ENCODE results near the gene LDB2. TPM values are rescaled to one million over a fixed set of nuclear protein-coding genes. Genes with fewer than 3 reads are reported as not detected.

The LDB2 gene
- total RNA-seq, 1 donor from 2014 or later, result 4.9 TPM

GRCh38 chr4:16574981-16575380 lies 323.5 kb downstream of the LDB2 start:
- peaks cover 2% of the 10 kb centered on the region for H3K4me1 Mint-ChIP-seq (ENCODE audit: low read depth, unreplicated experiment)
- H3K9ac ChIP-seq (ENCODE audit: low read length), result no peak overlapping the region
- H3K9me3 Mint-ChIP-seq (ENCODE audit: unreplicated experiment), result no peaks in the 10 kb centered on the region
- DNase-seq (ENCODE audit: low read depth), result no peak
- no peak overlapping the region for H3K27ac ChIP-seq (ENCODE audit: low read depth, low read length)
- H3K79me2 ChIP-seq (ENCODE audit: insufficient read depth, low read length), result no peaks in the 10 kb centered on the region
- TF ChIP-seq EZH2 (IDR thresholded peaks at IDR 0.05; ENCODE audit: insufficient read depth, low read length), result no peak
- TF ChIP-seq, protein P1, sequence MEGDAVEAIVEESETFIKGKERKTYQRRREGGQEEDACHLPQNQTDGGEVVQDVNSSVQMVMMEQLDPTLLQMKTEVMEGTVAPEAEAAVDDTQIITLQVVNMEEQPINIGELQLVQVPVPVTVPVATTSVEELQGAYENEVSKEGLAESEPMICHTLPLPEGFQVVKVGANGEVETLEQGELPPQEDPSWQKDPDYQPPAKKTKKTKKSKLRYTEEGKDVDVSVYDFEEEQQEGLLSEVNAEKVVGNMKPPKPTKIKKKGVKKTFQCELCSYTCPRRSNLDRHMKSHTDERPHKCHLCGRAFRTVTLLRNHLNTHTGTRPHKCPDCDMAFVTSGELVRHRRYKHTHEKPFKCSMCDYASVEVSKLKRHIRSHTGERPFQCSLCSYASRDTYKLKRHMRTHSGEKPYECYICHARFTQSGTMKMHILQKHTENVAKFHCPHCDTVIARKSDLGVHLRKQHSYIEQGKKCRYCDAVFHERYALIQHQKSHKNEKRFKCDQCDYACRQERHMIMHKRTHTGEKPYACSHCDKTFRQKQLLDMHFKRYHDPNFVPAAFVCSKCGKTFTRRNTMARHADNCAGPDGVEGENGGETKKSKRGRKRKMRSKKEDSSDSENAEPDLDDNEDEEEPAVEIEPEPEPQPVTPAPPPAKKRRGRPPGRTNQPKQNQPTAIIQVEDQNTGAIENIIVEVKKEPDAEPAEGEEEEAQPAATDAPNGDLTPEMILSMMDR (IDR thresholded peaks at IDR 0.05; ENCODE audit: insufficient read depth, low read depth, low read length), result no peak
- H3K36me3 Mint-ChIP-seq (ENCODE audit: low read depth, unreplicated experiment), result no peaks in the 10 kb centered on the region
- no peaks in the 10 kb centered on the region for H3K36me3 ChIP-seq (ENCODE audit: insufficient read depth, low read length)
- no peak overlapping the region for H3K4me3 ChIP-seq (ENCODE audit: insufficient read depth, low read depth, low read length)
- H3K4me2 ChIP-seq (ENCODE audit: low read length), result no peak overlapping the region
- peaks cover 9% of the 10 kb centered on the region for H3K4me1 ChIP-seq (ENCODE audit: insufficient read depth, low read length)
- H3K9me3 ChIP-seq (ENCODE audit: insufficient read depth, low read depth, low read length), result no peaks in the 10 kb centered on the region
- no peak overlapping the region for H3K27ac Mint-ChIP-seq (ENCODE audit: unreplicated experiment)
- FAIRE-seq, result peak; percentile 76
- no peak overlapping the region for H2AFZ ChIP-seq (ENCODE audit: low read depth, low read length)
- H3K27me3 Mint-ChIP-seq (ENCODE audit: low read depth, unreplicated experiment), result no peaks in the 10 kb centered on the region
- H4K20me1 ChIP-seq (ENCODE audit: insufficient read depth, low read length), result no peaks in the 10 kb centered on the region
- no peak overlapping the region for H3K4me3 Mint-ChIP-seq (ENCODE audit: unreplicated experiment)
- no peaks in the 10 kb centered on the region for H3K27me3 ChIP-seq (ENCODE audit: insufficient read depth, low read length)

DNA sequence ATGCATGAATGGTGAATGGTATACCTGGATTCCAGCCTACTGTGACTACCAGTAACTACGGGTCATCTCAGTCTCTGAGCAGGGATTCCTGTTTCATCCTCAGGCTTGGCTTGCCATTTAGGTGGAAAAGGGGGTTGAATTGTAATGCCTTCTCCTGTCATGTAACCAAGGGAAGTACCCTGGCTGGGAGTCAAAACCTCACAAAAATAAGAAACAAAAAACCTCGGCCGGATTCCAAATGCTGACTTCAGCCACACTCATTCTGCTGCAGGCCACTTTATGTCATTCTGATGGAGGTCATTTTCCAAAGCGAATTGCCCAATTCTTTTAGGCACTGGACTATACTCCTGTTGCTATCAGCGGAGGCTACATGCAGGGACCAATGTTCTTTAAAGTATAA lies 324.7 kb downstream of the LDB2 start:
- H3K4me3 ChIP-seq (ENCODE audit: insufficient read depth, low read depth, low read length), result no peak overlapping the region
- H3K4me1 ChIP-seq (ENCODE audit: insufficient read depth, low read length), result peaks cover 6% of the 10 kb centered on the region
- H3K9me3 ChIP-seq (ENCODE audit: insufficient read depth, low read depth, low read length), result no peaks in the 10 kb centered on the region
- H3K27me3 ChIP-seq (ENCODE audit: insufficient read depth, low read length), result no peaks in the 10 kb centered on the region
- DNase-seq (ENCODE audit: low read depth) (peak; percentile 86), FAIRE-seq (peak; percentile 96)
- H3K9me3 Mint-ChIP-seq (ENCODE audit: unreplicated experiment), result no peaks in the 10 kb centered on the region
- H2AFZ ChIP-seq (ENCODE audit: low read depth, low read length), result no peak overlapping the region
- H3K9ac ChIP-seq (ENCODE audit: low read length), result no peak overlapping the region
- no peaks in the 10 kb centered on the region for H3K36me3 Mint-ChIP-seq (ENCODE audit: low read depth, unreplicated experiment)
- peaks cover 3% of the 10 kb centered on the region for H3K27me3 Mint-ChIP-seq (ENCODE audit: low read depth, unreplicated experiment)
- H4K20me1 ChIP-seq (ENCODE audit: insufficient read depth, low read length), result no peaks in the 10 kb centered on the region
- no peak overlapping the region for H3K27ac Mint-ChIP-seq (ENCODE audit: unreplicated experiment)
- no peaks in the 10 kb centered on the region for H3K79me2 ChIP-seq (ENCODE audit: insufficient read depth, low read length)
- H3K27ac ChIP-seq (ENCODE audit: low read depth, low read length), result no peak overlapping the region
- peak overlapping the region; percentile 34 for H3K4me2 ChIP-seq (ENCODE audit: low read length)
- H3K4me1 Mint-ChIP-seq (ENCODE audit: low read depth, unreplicated experiment), result no peaks in the 10 kb centered on the region
- H3K4me3 Mint-ChIP-seq (ENCODE audit: unreplicated experiment), result no peak overlapping the region
- H3K36me3 ChIP-seq (ENCODE audit: insufficient read depth, low read length), result no peaks in the 10 kb centered on the region
- no peak for TF ChIP-seq EZH2 (IDR thresholded peaks at IDR 0.05; ENCODE audit: insufficient read depth, low read length)
- TF ChIP-seq, protein P1 (IDR thresholded peaks at IDR 0.05; ENCODE audit: insufficient read depth, low read depth, low read length), result no peak

- TF ChIP-seq EZH2 (IDR thresholded peaks at IDR 0.05; ENCODE audit: insufficient read depth, low read length), result no peak
- TF ChIP-seq, protein P1 (IDR thresholded peaks at IDR 0.05; ENCODE audit: insufficient read depth, low read depth, low read length), result no peak
- H3K4me3 ChIP-seq (ENCODE audit: insufficient read depth, low read depth, low read length), result no peak overlapping the region
- H3K4me1 ChIP-seq (ENCODE audit: insufficient read depth, low read length), result peaks cover 6% of the 10 kb centered on the region
- peak; percentile 75 for DNase-seq (ENCODE audit: low read depth)
- Mint-ChIP-seq H3K36me3 (ENCODE audit: low read depth, unreplicated experiment) (no peaks in the 10 kb centered on the region), H3K27me3 (ENCODE audit: low read depth, unreplicated experiment) (peaks cover 3% of the 10 kb centered on the region), H3K4me3 (ENCODE audit: unreplicated experiment) (no peak overlapping the region), H3K9me3 (ENCODE audit: unreplicated experiment) (no peaks in the 10 kb centered on the region), H3K4me1 (ENCODE audit: low read depth, unreplicated experiment) (no peaks in the 10 kb centered on the region), H3K27ac (ENCODE audit: unreplicated experiment) (no peak overlapping the region)
- no peaks in the 10 kb centered on the region for H3K27me3 ChIP-seq (ENCODE audit: insufficient read depth, low read length)
- H2AFZ ChIP-seq (ENCODE audit: low read depth, low read length), result no peak overlapping the region
- no peak overlapping the region for H3K27ac ChIP-seq (ENCODE audit: low read depth, low read length)
- H3K4me2 ChIP-seq (ENCODE audit: low read length), result peak overlapping the region; percentile 34
- no peak for FAIRE-seq
- H3K79me2 ChIP-seq (ENCODE audit: insufficient read depth, low read length), result no peaks in the 10 kb centered on the region
- no peaks in the 10 kb centered on the region for H3K36me3 ChIP-seq (ENCODE audit: insufficient read depth, low read length)
- no peaks in the 10 kb centered on the region for H3K9me3 ChIP-seq (ENCODE audit: insufficient read depth, low read depth, low read length)
- H4K20me1 ChIP-seq (ENCODE audit: insufficient read depth, low read length), result no peaks in the 10 kb centered on the region
- H3K9ac ChIP-seq (ENCODE audit: low read length), result no peak overlapping the region
Observed at GRCh38 chr4:16573206-16573605, 325.2 kb downstream of the LDB2 start.

Measured in astrocyte (in vitro differentiated cells and primary cell).